K562 (cell line): ENCODE results near the gene EEPD1. TPM values are rescaled to one million over a fixed set of nuclear protein-coding genes. Genes with fewer than 3 reads are reported as not detected.

Experiments used
- ASH1L ChIP-seq: fragments of 450-650 bp; IDR thresholded peaks from 2 replicates; pipeline ENCODE4 v1.6.1; 2018; ENCODE audit warnings: borderline replicate concordance, mild to moderate bottlenecking, low read depth; ENCODE audit not compliant: partially characterized antibody
- CEBPB ChIP-seq: fragments of 450-650 bp; IDR thresholded peaks from 2 replicates; pipeline ENCODE4 v1.6.1; 2016; ENCODE audit warnings: missing genetic modification characterization, missing compliant biosample characterization
- ELK3 ChIP-seq: fragments of 450-650 bp; formaldehyde crosslinking; IDR thresholded peaks from 2 replicates; pipeline ENCODE4 v1.4.0; 2020; ENCODE audit warnings: mild to moderate bottlenecking
- ETV1 ChIP-seq: fragments of 450-650 bp; conservative IDR thresholded peaks from 2 replicates; pipeline ENCODE4 v1.6.1; 2016; ENCODE audit warnings: missing genetic modification characterization, control low read depth, low read depth, missing compliant biosample characterization
- FOXK1 ChIP-seq: sonication (generic); formaldehyde crosslinking; IDR thresholded peaks from 2 replicates; pipeline ENCODE4 v1.8.0; 2022; ENCODE audit warnings: missing genetic modification reagents, mild to moderate bottlenecking, borderline replicate concordance
- GABPA ChIP-seq: fragments of 200-800 bp; sonication (Bioruptor generic); conservative IDR thresholded peaks from 2 replicates; pipeline ENCODE4 v1.6.1; 2016; ENCODE audit warnings: low read depth, missing genetic modification characterization, missing compliant biosample characterization
- HDGF ChIP-seq: fragments of 450-650 bp; IDR thresholded peaks from 2 replicates; pipeline ENCODE4 v1.6.1; 2016
- HINFP ChIP-seq: fragments of 450-650 bp; conservative IDR thresholded peaks from 2 replicates; pipeline ENCODE4 v1.6.1; 2016; ENCODE audit warnings: missing genetic modification characterization, low read depth, mild to moderate bottlenecking, control low read depth, missing compliant biosample characterization
- MYNN ChIP-seq, 2 experiments: sonication (generic); formaldehyde crosslinking in 1 of 2; IDR thresholded peaks; 2 replicates each; pipeline versions ENCODE4 v1.5.0 to v1.6.1; 2016 to 2020; ENCODE audit warnings: antibody characterized with exemption in 1 of 2, missing genetic modification reagents in 1 of 2
- NCOA4 ChIP-seq: fragments of 450-650 bp; IDR thresholded peaks from 2 replicates; pipeline ENCODE4 v1.6.1; 2018; ENCODE audit warnings: mild to moderate bottlenecking; ENCODE audit not compliant: partially characterized antibody
- PHB ChIP-seq: fragments of 250-450 bp; sonication (Bioruptor Pico); IDR thresholded peaks from 2 replicates; pipeline ENCODE4 v1.5.0; 2021
- RBM17 ChIP-seq: fragments of 200-400 bp; formaldehyde crosslinking; IDR thresholded peaks from 2 replicates; pipeline ENCODE4 v1.6.1; 2017; ENCODE audit warnings: low read depth, mild to moderate bottlenecking, low read length, borderline replicate concordance
- RCOR1 ChIP-seq, 2 experiments: IDR thresholded peaks; 2 replicates each; pipeline ENCODE4 v1.6.1; 2012; ENCODE audit warnings: low read depth in 2 of 2, low read length in 2 of 2, borderline replicate concordance in 1 of 2, improper control_type of control experiment in 1 of 2
- SP2 ChIP-seq: IDR thresholded peaks from 2 replicates; pipeline ENCODE4 v1.6.1; 2011; ENCODE audit warnings: mild to moderate bottlenecking, low read depth, low read length, moderate library complexity; ENCODE audit not compliant: poor library complexity, severe bottlenecking; ENCODE audit errors: extremely low read depth
- SRF ChIP-seq, 2 experiments: fragments of 250-450, 450-650 bp in 1 of 2; sonication (Bioruptor Pico) in 1 of 2; sonication (generic) in 1 of 2; formaldehyde crosslinking; IDR thresholded peaks; 2 replicates each; pipeline versions ENCODE4 v1.5.0 to v1.5.1; 2020 to 2022; ENCODE audit warnings: mild to moderate bottlenecking in 1 of 2, missing genetic modification reagents in 1 of 2
- ZNF232 ChIP-seq: sonication (generic); formaldehyde crosslinking; IDR thresholded peaks from 2 replicates; pipeline ENCODE4 v1.8.0; 2022; ENCODE audit warnings: mild to moderate bottlenecking, missing genetic modification reagents
- ZNF384 ChIP-seq: IDR thresholded peaks from 2 replicates; pipeline ENCODE4 v1.6.1; 2012; ENCODE audit warnings: low read depth, low read length, improper control_type of control experiment
- ZNF583 ChIP-seq: fragments of 250-450 bp; sonication (Bioruptor Pico); IDR thresholded peaks from 2 replicates; pipeline ENCODE4 v1.4.0; 2020
- ZNF609 ChIP-seq: sonication (generic); formaldehyde crosslinking; IDR thresholded peaks from 2 replicates; pipeline ENCODE4 v1.8.1; 2023; ENCODE audit warnings: missing genetic modification reagents, mild to moderate bottlenecking, borderline replicate concordance
- ZNF644 ChIP-seq: fragments of 200-800 bp; sonication (Bioruptor generic); IDR thresholded peaks from 2 replicates; pipeline ENCODE4 v1.6.1; 2016; ENCODE audit warnings: low read depth, missing genetic modification characterization, missing compliant biosample characterization
- polyA plus RNA-seq, 8 experiments: library from polyadenylated mRNA; depleted of rRNA in 4 of 8; stranded (reverse) in 5 of 8; unstranded in 3 of 8; fragments of >200 nt; fragmentation: Nextera tagmentation in 2 of 8; fragmentation: Illumina TruSeq in 1 of 8; extraction: Ambion mirVana in 2 of 8; extraction: Trizol in 1 of 8; gene quantifications; 2 replicates each; pipeline versions ENCODE4 v1.2.1 to v1.2.3, GENCODE V29; 2011 to 2014; ENCODE audit warnings: inconsistent platforms in 1 of 8, missing spikeins in 1 of 8
- total RNA-seq, 7 experiments: library from RNA; depleted of rRNA in 6 of 7; stranded (reverse); fragments of >200 nt in 6 of 7; fragmentation: Illumina TruSeq in 2 of 7; extraction: Trizol in 2 of 7; gene quantifications; 2 replicates each; pipeline versions ENCODE4 v1.2.1 to v1.2.3, GENCODE V29; 2011 to 2021; ENCODE audit warnings: low replicate concordance in 1 of 7

Gene EEPD1
- total and polyA plus RNA-seq, 9 of the 15 experiments (the other 6 are each of a cell fraction or from before 2014, with no cell fraction given), result 0.01 to 1.5 (median 0.74) TPM; not detected in 1

- no peak for TF ChIP-seq FOXK1 (CRISPR knock-in tag)
- TF ChIP-seq ZNF583 (CRISPR knock-in tag), result peak; percentile 72; the same call in 1 of the 2 replicates
- no peak for TF ChIP-seq HDGF
- peak; percentile 28; the same call in 1 of the 2 replicates for TF ChIP-seq CEBPB (tag)
- no peak for TF ChIP-seq PHB (CRISPR knock-in tag)
- TF ChIP-seq MYNN (IDR thresholded peaks at IDR 0.05), result no peak
- no peak for TF ChIP-seq MYNN (CRISPR knock-in tag; IDR thresholded peaks at IDR 0.05)
- TF ChIP-seq RCOR1 (IDR thresholded peaks at IDR 0.05; ENCODE audit: borderline replicate concordance in 1 of 2, low read depth in 2 of 2, low read length in 2 of 2), result no peak
- TF ChIP-seq ELK3 (CRISPR knock-in tag), result 0 out of 2 replicates have a peak, but pooled peaks have one; percentile 34
- TF ChIP-seq SP2, result no peak
- no peak for TF ChIP-seq ZNF384
- no peak for TF ChIP-seq ZNF232 (CRISPR knock-in tag)
- TF ChIP-seq RBM17, result no peak
- no peak for TF ChIP-seq ZNF609 (CRISPR knock-in tag)
- TF ChIP-seq ETV1 (tag), result peak; percentile 71
- no peak for TF ChIP-seq NCOA4
- peak; percentile 72; the same call in 1 of the 2 replicates for TF ChIP-seq HINFP
- no peak for TF ChIP-seq ASH1L
- TF ChIP-seq SRF (CRISPR knock-in tag; IDR thresholded peaks at IDR 0.05), result peak in 1 of 2 experiments; percentile 91; a peak in 2 of 4 replicates
- TF ChIP-seq ZNF644 (tag), result peak; percentile 92
- peak; percentile 43; the same call in 1 of the 2 replicates for TF ChIP-seq GABPA
Observed at GRCh38 chr7:36217211-36217960, 64.3 kb downstream of the EEPD1 start (continued).
